OCI-M2 (cell line): ENCODE measurements around the gene AGTPBP1.
"Not testable (repeated sequence)": the region's sequence is repeated elsewhere in the genome, so short reads cannot be mapped to it uniquely, and the experiment has no call there.

Experiments used
- DNase-seq: peaks from one replicate; lab custom pipeline; 2025; ENCODE audit not compliant: unreplicated experiment; lab: John Stamatoyannopoulos, UW

AGTPBP1 gene

DNA sequence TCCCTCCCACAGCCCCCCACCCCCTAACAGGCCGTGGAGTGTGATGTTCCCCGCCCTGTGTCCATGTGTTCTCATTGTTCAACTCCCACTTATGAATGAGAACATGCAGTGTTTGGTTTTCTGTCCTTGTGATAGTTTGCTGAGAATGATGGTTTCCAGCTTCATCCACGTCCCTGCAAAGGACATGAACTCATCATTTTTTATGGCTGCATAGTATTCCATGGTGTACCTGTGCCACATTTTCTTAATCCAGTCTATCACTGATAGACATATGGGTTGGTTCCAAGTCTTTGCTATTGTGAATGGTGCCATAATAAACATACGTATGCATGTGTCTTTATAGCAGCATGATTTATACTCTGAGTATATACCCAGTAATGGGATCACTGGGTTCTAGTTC, 23.9 kb downstream of the AGTPBP1 start:
- not testable (repeated sequence) for DNase-seq

DNA sequence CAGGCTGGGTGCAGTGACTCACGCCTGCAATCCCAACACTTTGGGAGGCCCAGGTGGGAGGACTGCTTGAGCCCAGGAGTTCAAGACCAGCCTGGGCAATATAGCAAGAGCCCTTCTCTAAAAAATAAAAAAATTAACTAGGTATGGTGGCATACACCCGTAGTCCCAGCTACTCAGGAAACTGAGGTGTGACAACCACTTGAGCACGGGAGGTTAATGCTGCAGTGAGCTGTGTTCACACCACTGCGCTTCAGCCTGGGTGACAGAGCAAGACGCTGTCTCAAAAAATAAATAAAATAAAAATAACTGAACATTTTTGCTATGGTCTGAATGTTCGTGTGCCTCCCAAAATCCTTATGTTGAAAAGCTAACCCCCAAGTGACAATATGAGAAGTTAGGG, 24.5 kb downstream of the AGTPBP1 start:
- DNase-seq = no peak

DNA sequence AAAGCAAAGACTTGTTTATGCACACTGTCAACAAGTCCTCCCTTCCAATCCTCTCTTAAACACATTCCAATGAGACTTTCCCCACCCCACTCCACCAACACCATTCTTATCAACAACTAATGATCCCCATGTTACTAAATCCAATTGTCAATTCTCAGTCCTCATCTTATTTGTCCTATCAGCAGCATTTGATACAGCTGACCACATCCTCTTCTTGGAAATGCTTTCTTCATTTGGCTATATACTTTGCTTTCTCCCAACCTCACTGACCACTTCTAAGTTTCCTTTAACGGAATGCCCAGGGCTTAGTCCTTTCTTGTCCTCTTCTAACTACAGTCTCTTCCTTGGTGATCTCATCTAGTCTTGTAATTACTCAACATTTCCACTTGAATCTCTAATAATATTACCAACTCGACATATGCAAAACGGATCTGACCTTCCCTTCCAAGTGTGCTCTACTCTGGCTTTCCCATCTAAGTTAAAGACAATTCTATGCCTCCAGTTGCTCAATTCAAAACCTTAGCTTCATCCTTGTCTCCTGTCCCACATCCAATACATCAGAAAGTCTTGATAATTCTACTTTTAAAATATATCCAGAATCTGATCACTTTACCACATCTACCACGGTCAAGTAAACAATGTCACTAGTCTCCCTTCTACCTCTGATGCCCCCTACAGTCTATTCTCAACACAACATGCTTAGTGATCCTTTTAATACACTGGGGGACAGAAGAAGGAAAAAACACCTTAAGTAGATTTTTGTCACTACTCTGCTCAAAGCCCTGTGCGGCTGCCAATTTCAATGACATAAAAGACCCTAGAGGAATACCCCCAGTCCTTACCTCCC, 25.5 kb downstream of the AGTPBP1 start:
- no peak for DNase-seq

GRCh38 chr9:85715587-85715986, 26.2 kb downstream of the AGTPBP1 start:
- DNase-seq = peak; percentile 31

- no peak for DNase-seq
Measured at GRCh38 chr9:85713897-85714296, 27.9 kb downstream of the AGTPBP1 start.

GRCh38 chr9:85704744-85705143, 37.0 kb downstream of the AGTPBP1 start:
- no peak for DNase-seq

DNA sequence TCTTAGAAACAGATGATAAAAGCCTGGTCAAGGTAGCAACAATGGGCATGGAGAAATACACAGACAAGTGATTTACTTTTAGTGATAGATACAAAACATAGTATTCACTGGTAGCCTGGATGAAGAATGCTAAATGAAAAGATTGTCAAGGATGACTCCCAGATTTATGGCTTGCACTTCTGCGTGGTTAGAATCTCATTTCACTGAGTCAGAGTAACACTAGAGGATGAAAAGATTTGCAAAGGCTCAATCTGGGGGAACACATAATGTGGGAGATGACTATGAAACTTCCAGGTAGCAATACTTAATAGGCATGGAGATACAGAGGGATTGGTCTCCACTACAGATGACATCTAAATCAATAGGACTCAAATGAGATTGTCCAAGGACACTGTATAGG, 38.4 kb downstream of the AGTPBP1 start:
- DNase-seq = no peak

DNA sequence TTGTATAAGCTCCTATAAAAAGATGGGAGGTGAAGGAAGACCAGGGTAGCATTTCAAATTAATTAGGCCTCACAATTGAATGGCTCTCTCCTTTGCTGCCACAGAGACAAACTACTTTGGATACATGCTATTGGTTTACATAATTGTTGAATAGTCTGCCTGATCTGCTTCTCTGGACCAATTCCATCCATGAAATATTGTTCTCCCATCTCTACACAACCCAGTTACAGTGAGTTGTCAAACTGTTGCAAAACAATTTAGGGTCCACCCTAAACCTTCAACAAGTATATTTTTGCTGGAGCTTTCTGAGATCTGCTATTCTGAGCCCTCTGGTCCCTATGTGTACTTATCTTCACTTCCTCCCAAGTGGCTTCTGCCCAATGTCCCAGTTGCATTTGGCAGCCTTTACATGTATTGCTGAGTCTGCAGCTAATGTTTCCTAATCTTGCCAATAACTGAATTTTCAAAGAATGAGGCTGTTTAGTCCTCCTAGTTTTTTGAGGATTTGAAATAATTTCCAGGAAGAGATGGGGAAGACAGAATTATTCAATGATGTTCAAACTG, 38.9 kb downstream of the AGTPBP1 start:
- DNase-seq = no peak

DNA sequence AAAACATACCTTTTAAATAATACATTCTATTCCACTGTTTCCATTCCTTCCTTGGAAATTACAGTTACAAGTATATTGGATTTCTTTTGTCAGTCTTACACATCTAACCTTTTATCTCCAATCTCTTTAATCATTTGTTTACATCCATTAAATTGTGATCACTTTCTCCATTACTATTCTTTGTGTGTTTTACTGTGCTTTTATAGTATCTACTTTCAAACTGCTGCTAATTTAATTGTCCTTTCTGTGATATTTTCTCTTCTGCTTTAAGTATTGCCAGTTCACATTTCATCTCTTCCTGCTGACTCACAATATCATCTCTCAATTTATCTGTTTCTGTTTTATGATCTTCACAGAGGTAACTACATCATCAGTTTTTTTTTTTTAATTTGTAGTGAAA, 39.6 kb downstream of the AGTPBP1 start:
- DNase-seq = no peak

DNA sequence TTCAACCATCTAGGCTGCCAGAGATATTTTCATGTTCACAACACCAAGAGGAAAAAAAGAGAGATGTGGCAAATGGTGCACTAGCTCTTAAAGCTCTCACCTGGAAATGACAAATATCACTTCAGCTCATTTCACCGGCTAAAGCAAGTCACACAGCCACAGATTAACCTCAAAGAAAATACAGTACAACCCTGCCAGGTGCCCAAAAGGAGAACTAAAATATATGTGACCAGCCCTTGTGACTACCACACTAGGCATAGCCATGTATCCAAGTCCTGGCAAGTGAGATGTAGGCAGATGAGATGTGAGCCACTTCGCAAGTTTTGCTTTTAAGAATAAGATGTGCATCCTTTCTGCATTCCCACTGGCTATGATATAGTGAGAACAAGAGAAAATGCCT, 41.4 kb downstream of the AGTPBP1 start:
- DNase-seq = no peak

- no peak for DNase-seq
Measured at GRCh38 chr9:85688361-85688760, 53.4 kb downstream of the AGTPBP1 start.

DNA sequence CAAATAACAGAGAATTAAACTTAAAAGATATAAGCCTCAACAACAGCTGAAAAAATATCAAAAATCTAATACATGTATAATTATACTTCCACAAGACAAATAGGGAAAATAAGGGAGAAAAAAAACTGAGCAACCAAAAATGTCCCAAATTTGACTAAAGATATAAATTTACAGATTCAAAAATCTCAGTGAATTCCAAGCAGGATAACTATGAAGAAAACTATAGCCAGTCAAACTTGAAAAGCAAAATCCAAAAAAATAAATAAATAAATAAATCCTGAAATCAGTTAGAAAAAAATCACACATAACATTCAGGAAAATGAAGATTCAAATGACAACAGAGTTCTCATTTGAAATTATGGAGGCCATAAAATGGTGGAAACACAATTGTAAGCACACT, 56.7 kb downstream of the AGTPBP1 start:
- DNase-seq = no peak

GRCh38 chr9:85676790-85677189, 65.0 kb downstream of the AGTPBP1 start:
- DNase-seq = no peak

DNA sequence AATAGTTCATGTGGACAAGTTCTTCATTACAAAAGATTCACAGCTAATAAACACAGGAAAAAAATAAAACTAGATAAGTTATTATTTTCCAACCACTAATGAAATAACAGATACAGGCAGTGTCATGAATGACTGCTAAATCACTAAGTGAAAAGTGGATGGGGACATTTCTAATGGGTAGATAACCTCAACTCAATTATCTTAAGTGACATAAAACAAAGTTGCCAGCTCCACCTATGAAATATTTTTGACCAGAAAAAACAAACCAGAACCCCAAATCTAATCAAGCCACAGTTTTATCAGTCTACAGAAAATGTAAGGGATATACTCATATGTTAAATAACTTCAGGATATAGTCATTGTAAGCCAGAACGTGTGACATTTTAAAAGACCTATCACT, 74.4 kb downstream of the AGTPBP1 start:
- no peak for DNase-seq

- no peak for DNase-seq
Measured at GRCh38 chr9:85666086-85666485, 75.7 kb downstream of the AGTPBP1 start.

GRCh38 chr9:85662573-85662972, 79.2 kb downstream of the AGTPBP1 start:
- DNase-seq = no peak

DNA sequence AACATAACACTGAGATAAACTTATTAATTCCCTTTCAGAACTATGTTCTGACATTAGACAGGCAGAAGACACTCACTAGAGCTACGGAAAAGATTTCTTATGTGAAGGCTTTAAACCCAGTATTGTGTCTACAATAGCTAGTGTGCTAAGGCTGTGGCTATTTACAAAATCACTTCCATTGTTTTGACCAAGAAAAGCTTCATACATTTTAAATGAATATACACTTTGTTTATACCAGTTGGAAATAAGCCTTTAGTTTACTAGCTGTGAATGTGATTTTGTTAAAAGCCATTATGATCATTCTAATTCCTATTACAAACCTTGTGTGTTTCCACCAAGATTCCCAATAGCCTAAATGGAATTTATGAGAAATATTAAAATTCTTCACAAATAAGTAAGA, 83.0 kb downstream of the AGTPBP1 start:
- no peak for DNase-seq

GRCh38 chr9:85653153-85653552, 88.6 kb downstream of the AGTPBP1 start:
- no peak for DNase-seq

DNA sequence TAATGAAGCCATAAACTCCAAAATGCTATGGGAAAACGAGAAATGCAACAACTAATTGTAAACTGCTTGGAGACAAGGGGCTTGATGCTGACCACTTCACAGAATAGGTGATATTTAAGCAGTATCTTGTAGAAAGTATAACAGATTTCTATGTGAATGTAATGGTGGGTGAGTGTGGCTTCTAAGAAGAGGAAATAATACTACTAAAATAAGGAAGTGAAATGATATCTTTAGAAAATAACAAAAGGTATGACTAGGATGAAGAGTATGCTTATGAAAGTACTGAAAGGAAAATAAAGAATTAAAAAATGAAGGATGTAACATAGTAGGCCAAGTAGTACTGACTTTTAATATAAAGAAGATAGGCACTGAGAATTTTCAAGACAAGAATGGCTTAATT, 94.2 kb downstream of the AGTPBP1 start:
- no peak for DNase-seq

DNA sequence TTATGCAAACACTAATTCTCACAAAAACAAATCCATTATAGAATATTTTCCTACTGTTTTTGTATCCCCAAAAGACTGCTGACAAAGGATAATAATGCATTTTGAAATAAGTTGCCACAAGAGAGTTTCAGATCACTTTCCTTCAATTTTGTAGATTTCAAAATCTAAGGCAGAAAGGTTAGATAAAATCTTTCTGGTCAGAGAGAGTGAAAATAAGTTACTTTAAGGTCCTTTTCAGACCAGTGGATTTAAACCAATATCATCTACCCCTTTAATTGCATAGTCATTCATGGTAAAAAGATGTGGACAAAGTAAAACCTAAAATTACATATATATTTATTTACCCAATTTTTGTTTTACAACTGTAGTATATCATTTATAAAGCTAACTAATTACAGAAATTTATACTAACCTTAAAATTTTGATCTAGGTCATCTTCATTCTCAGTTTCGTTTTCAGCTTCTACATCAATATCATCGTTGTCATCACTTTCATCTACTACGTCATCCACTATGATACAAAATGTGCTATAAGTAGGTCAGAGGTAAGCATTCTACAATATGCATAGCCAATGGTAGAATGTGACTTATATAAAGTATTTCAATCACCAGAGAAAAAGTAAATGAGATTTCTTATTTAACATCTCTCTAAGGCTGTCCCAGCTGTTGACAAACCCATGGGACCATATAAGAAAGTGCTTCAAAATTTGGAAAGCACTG, 95.7 kb downstream of the AGTPBP1 start:
- no peak for DNase-seq

- no peak for DNase-seq
Measured at GRCh38 chr9:85640425-85640824, 101.3 kb downstream of the AGTPBP1 start.

GRCh38 chr9:85639675-85640186, 102.0 kb downstream of the AGTPBP1 start:
- no peak for DNase-seq
